Natural killer cell (primary cell): Measurements from ENCODE around the gene FADS2. TPM values are rescaled to one million over a fixed set of nuclear protein-coding genes. Genes with fewer than 3 reads are reported as not detected.

ENCODE experiments used
- ATAC-seq, 3 donors: fragments of 150-1000 bp in 2 of 3; fragments of 200-7000 bp in 1 of 3; cut with Tn5 transposase; 1 replicate in 1 of 3; 2 replicates in 2 of 3; pipeline ENCODE4 v1.10.0; 2021; ENCODE audit warnings: mild to moderate bottlenecking in 2 of 3, moderate library complexity in 2 of 3
- DNase-seq, 2 donors: peaks; one replicate each; pipeline versions ENCODE4 v3.0.0 to v3.0.0-alpha.2; 2013 to 2021; ENCODE audit warnings: mixed read lengths in 1 of 2
- H3K27ac ChIP-seq: one replicate; pipeline ENCODE4 v1.5.1; 2013; ENCODE audit warnings: mild to moderate bottlenecking, low read length
- H3K27me3 ChIP-seq: one replicate; pipeline ENCODE4 v1.6.1; 2013; ENCODE audit warnings: low read length; ENCODE audit not compliant: control insufficient read depth, insufficient read depth
- H3K36me3 ChIP-seq: one replicate; pipeline ENCODE4 v1.6.1; 2013; ENCODE audit warnings: low read length; ENCODE audit not compliant: control insufficient read depth, insufficient read depth
- H3K4me1 ChIP-seq: one replicate; pipeline ENCODE4 v1.6.1; 2013; ENCODE audit warnings: low read length; ENCODE audit not compliant: control insufficient read depth, insufficient read depth
- H3K4me3 ChIP-seq: one replicate; pipeline ENCODE4 v1.5.1; 2013; ENCODE audit warnings: low read length
- H3K9me3 ChIP-seq: one replicate; pipeline ENCODE4 v1.6.1; 2013; ENCODE audit warnings: low read length; ENCODE audit not compliant: control insufficient read depth, insufficient read depth
- H3K27ac Mint-ChIP-seq, 2 donors: one replicate each; pipeline ENCODE4 v1.8.0; 2022; ENCODE audit warnings: mild to moderate bottlenecking in 2 of 2, mixed read lengths in 2 of 2, moderate library complexity in 1 of 2
- H3K27me3 Mint-ChIP-seq, 2 donors: one replicate each; pipeline ENCODE4 v1.8.0; 2022; ENCODE audit warnings: low read depth in 2 of 2, mixed read lengths in 2 of 2
- H3K36me3 Mint-ChIP-seq: one replicate; pipeline ENCODE4 v1.8.0; 2022; ENCODE audit warnings: mixed read lengths
- H3K4me1 Mint-ChIP-seq, 2 donors: one replicate each; pipeline ENCODE4 v1.8.0; 2022; ENCODE audit warnings: mixed read lengths in 2 of 2
- H3K4me3 Mint-ChIP-seq: one replicate; pipeline ENCODE4 v1.8.0; 2022; ENCODE audit warnings: mild to moderate bottlenecking, moderate library complexity, mixed read lengths
- H3K9me3 Mint-ChIP-seq, 2 donors: one replicate each; pipeline ENCODE4 v1.8.0; 2022; ENCODE audit warnings: mixed read lengths in 2 of 2
- WGBS: methylation state at CpG from one replicate; pipeline ENCODE4 v1.1.7; 2013; ENCODE audit warnings: missing lambda C conversion rate; ENCODE audit not compliant: insufficient coverage; 5-methylcytosine and 5-hydroxymethylcytosine counted together
- intact Hi-C: fragments of 100-400 bp; cut with micrococcal nuclease; formaldehyde crosslinking; loops from one replicate; pipeline ENCODE4 v1.14.2; 2022
- total RNA-seq, 4 donors: library from RNA; stranded (reverse); fragments of 120-200 nt in 1 of 4; gene quantifications; one replicate each; pipeline versions ENCODE4 v1.2.3 to v1.2.4, GENCODE V29; 2013 to 2022
- TF ChIP-seq, protein P1 (sequence below): fragments of 200-600 bp; IDR thresholded peaks from one replicate; pipeline ENCODE4 v1.8.0; 2022; ENCODE audit warnings: antibody characterized with exemption

Gene FADS2
- total RNA-seq, 3 donors from 2014 or later (not counting 1 experiment from before 2014, with no cell fraction given), result 30.4 to 52.7 (median 34.4) TPM

DNA sequence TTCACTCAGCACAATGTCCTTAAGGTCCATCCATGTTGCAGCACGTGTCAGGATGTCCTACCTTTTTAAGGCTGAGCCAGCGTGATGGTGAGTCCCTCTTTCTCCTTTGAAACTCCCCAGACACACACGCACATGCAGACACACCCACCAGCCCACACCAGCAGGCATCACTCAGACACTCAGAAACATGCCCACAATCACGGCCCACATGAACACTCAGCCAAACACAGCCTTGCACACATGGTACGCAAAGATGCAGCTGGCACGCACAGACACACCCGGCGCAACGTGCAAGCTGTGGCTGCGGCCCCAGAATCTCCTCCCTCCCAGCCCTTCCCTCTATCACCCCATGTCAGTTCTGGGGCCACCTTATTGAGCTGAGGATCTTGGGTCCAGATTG, 55.2 kb downstream of the FADS2 start:
- WGBS, result 89% methylated on average over 10 of the region's 10 CpGs
- Mint-ChIP-seq H3K4me1 (peaks cover 0 to 8% of the 10 kb centered on the region in 2 donors), H3K36me3 (no peaks in the 10 kb centered on the region), H3K27ac (no peak overlapping the region), H3K27me3 (no peaks in the 10 kb centered on the region), H3K4me3 (no peak overlapping the region), H3K9me3 (no peaks in the 10 kb centered on the region)
- Histone ChIP-seq H3K36me3 (no peaks in the 10 kb centered on the region), H3K4me3 (no peak overlapping the region), H3K4me1 (peaks cover 7% of the 10 kb centered on the region), H3K27ac (no peak overlapping the region), H3K9me3 (no peaks in the 10 kb centered on the region), H3K27me3 (no peaks in the 10 kb centered on the region)
- TF ChIP-seq, protein P1, sequence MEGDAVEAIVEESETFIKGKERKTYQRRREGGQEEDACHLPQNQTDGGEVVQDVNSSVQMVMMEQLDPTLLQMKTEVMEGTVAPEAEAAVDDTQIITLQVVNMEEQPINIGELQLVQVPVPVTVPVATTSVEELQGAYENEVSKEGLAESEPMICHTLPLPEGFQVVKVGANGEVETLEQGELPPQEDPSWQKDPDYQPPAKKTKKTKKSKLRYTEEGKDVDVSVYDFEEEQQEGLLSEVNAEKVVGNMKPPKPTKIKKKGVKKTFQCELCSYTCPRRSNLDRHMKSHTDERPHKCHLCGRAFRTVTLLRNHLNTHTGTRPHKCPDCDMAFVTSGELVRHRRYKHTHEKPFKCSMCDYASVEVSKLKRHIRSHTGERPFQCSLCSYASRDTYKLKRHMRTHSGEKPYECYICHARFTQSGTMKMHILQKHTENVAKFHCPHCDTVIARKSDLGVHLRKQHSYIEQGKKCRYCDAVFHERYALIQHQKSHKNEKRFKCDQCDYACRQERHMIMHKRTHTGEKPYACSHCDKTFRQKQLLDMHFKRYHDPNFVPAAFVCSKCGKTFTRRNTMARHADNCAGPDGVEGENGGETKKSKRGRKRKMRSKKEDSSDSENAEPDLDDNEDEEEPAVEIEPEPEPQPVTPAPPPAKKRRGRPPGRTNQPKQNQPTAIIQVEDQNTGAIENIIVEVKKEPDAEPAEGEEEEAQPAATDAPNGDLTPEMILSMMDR, result no peak
- intact Hi-C loops, result no loop called here
- no peak for ATAC-seq
- no peak for DNase-seq

DNA sequence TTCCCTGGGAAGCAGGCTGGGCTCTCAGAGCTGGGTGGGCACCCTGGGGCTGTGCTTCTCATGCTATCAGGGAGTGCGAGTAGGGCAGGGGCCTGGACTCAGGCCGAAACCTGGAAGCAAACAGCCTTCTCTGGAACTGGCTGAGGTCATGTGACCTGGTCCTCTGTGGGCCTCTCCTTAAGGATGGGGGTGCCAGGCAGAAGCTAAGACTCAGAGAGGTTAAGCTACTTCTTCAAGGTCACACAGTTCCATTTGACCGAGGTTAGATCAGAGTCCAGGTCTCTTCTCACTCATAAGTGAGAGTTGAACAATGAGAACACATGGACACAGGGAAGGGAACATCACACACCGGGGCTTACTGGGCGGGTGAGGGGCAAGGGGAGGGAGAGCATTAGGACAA, 55.8 kb downstream of the FADS2 start:
- peaks cover 7% of the 10 kb centered on the region for H3K4me1 ChIP-seq
- TF ChIP-seq, protein P1, result no peak

DNA sequence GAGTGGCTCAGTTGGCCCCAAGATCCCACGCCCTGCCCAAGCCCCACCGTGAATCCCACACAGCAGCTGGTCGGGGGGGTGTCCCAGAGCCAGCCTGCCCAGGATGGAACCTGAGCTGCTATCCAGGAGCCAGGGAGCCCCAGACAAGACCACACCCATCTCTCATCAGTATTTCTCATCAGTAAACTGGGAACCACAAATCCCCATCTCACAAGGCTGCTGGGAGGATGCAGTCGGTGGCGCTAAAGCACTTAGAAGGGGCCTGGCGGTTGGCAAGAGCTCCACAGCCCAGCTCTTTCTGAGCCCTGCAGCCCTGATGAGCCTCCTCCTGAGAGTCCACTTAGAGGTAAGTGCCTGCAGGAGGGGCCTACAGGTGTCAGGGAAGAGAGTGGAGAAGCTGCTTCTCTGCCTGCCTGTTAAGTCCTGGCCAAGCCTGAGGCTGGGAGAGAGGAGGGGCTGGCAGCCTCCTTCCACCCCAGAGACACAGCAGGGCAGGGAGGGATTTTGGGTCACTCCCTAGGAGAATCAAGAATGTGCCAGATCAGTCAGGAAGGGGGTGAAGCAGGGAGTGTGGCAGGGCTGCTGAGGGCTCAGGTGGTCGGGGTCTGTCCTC, 57.2 kb downstream of the FADS2 start:
- peaks cover 10% of the 10 kb centered on the region for H3K4me1 ChIP-seq
- H3K4me3 ChIP-seq, result no peak overlapping the region
- DNase-seq (no peak), ATAC-seq (no peak)
- Mint-ChIP-seq H3K4me3 (no peak overlapping the region), H3K27me3 (no peaks in the 10 kb centered on the region), H3K4me1 (peaks cover 0 to 8% of the 10 kb centered on the region in 2 donors), H3K27ac (no peak overlapping the region), H3K36me3 (no peaks in the 10 kb centered on the region), H3K9me3 (no peaks in the 10 kb centered on the region)
- H3K36me3 ChIP-seq, result no peaks in the 10 kb centered on the region
- H3K27ac ChIP-seq, result no peak overlapping the region
- no peaks in the 10 kb centered on the region for H3K27me3 ChIP-seq
- intact Hi-C loops, result no loop called here
- H3K9me3 ChIP-seq, result no peaks in the 10 kb centered on the region
- TF ChIP-seq, protein P1, result no peak
- 93% methylated on average over 7 of the region's 7 CpGs for WGBS

More for the DNA sequence above, 55.8 kb downstream of the FADS2 start:
- Mint-ChIP-seq H3K36me3 (no peaks in the 10 kb centered on the region), H3K4me3 (no peak overlapping the region), H3K27ac (no peak overlapping the region), H3K27me3 (no peaks in the 10 kb centered on the region), H3K4me1 (peaks cover 0 to 8% of the 10 kb centered on the region in 2 donors), H3K9me3 (no peaks in the 10 kb centered on the region)
- Histone ChIP-seq H3K4me3 (no peak overlapping the region), H3K27me3 (no peaks in the 10 kb centered on the region), H3K9me3 (no peaks in the 10 kb centered on the region), H3K27ac (no peak overlapping the region), H3K36me3 (no peaks in the 10 kb centered on the region)
- no peak for ATAC-seq
- DNase-seq, result no peak
- 92% methylated on average over 5 of the region's 5 CpGs for WGBS
- intact Hi-C loops, result no loop called here
